HCEC 1CT (cell line): Measurements from ENCODE around the gene SLC17A8.
A peak's percentile ranks its signal among the peaks of the same experiment; 100 is the strongest.
"Not testable (repeated sequence)": the region's sequence is repeated elsewhere in the genome, so short reads cannot be mapped to it uniquely, and the experiment has no call there.

ENCODE experiments used
- DNase-seq: peaks from one replicate; pipeline ENCODE4 v3.0.0-alpha.2; 2017

The SLC17A8 gene

DNA sequence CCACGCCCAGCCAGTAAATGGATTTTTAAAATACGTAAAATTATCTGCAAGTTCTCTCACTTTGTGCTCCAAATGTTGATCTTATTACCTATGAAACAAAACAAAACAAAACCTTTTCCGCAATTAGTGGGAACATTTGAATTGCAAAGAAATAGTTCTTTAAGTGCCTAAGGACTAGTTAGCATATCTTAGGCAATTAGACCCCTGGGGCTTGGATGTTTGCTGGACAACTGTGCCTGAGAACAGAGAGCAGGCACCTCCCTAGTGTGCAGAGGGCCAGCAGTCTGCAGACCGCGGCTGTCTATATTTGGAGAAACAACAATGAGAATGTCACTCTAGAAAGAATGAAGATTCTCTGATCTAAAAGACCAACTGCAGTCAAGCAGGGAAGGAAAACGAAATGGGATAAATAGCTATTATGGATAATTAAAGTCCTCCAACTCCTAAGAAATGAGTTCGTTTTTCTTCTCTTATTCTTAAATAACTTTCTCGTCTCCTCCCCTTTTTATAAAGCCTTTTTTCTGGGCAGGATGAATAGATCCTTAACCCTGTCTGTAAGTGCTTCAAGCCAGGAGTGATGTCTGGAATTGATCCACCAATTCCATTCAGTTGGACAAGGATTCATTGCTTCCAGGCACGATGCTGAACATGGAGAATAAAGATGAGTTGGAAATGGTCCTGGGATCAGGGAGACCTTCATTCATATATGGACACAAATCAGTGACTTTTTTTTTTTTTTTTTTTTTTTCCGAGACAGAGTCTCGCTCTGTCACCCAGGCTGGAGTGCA, 16.2 kb downstream of the SLC17A8 start:
- no peak for DNase-seq

DNA sequence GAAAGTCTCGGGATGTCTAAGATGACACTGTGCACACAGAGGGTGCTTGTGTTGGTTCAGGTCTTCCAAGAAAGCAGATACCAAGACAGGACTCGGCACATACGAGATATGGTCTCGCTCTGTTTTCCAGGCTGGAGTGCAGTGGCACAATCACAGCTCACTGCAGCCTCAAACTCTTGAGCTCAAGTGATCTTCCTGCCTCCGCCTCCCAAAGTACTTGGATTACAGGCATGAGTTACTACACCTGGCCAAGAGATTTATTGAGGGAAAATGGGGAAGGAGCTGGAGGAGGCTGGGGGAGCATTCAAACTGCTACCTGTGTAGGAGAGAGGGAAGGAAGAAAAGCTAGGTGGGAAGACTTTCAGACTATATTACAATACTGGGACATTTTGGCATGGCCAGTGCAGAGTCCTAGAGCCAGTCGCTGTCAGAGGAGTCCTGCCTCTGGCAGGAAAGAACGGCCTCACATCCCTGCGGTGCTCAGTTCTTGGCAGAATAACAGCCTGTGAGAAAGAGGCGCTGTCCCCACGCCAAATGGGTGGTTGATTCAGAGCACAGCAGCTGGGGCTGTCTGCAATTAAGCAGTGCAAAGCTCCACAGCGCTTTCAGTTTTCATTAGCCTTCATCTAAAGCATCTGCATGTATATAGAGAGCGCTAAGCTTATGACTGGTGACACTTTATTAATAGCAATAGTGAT, 18.3 kb downstream of the SLC17A8 start:
- DNase-seq: peak; percentile 39

DNA sequence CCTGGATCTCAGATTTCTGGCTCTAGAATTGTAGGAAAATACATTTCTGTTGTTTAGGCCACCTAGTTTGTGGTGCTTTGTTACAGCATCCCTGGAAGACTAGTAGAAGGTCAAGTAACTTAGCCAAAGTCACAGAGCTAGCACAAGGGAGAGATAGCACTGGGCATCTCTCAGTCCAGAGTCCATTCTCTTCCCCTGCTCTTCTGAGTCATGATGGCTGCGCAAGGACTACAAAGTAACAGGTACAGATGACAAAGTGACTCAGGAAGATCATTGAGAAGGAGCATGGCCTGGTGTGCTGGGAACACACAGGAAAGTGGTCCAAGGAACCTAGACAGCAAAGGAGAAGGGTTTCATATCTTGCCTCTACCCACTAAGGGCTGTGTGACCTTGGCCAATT, 19.3 kb downstream of the SLC17A8 start:
- no peak for DNase-seq

DNA sequence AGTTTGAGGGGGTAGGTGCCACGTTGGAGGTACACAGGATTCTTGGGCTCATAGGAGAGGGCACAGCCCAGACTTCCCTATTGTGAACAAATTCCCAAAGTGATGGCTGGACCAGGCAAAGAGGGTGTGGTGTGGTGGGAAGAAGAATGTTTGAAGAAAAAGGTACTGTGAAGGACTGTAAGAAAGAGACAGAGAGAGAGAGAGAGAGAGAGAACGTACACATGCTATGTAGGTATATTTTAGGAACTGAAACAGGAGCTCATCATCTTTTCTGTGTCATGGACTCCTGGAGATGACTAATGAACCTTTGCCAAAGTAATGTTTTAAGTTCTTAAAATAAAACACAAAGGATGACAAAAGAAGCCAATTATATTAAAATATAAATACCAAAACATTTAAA, 24.5 kb downstream of the SLC17A8 start:
- DNase-seq: no peak

DNA sequence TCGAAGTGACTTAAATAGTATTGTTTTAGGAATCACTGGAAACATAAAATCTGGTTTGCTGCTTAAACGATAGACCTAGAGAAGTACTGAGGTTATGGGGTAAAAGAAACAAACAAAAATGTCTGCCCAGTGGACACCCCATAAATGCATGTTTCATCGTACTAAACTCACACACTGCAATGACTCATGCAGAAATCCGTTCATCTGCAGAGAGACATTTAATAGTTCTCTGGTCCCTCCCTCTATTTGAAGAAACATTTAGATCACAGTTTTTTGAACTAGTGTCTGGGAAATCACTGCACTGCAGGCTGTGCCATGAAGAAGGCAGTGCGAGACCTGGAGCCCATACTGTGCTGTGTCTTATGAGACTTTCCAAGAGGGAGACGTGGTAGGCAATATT, 25.5 kb downstream of the SLC17A8 start:
- peak; percentile 15 for DNase-seq

DNA sequence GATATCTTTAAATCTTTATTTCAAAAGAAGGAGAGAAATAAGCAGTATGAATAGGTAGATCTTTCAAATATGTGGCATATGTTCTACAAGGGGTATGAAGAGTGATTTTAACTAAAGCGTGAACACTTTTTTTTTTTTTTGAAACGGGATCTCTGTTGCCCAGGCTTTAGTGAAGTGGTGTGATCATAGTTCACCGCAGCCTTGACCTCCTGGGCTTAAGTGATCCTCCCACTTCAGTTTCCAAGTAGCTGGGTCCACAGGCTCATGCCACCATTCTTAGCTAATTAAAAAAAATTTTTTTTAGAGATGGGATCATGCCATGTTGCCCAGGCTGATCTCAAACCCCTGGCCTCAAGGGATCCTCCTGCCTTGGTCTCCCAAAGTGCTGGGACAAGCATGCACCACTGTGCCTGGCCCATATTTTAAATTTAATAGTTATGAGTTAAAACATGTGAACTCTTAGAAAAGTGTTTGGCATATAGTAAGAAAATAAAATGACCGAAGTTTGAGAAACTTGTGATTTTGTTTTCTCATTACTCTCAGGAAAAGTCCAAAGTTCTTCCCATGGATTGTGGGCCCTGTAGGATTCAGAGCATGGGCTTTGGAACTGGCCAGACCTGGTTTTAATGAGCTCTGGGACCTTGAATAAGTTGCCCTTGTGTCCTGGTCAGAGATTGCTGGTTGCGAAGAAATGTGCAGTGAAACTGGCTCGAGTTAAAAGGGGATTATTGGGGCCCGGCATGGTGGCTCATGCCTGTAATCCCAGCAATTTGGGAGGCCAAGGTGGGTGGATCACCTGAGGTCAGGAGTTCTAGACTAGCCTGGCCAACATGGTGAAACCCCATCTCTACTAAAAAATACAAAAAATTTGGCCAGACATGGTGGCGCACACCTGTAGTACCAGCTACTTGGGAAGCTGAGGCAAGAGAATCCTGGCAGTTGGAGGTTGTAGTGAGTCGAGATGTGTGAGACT, 27.0 kb downstream of the SLC17A8 start:
- no peak for DNase-seq

DNA sequence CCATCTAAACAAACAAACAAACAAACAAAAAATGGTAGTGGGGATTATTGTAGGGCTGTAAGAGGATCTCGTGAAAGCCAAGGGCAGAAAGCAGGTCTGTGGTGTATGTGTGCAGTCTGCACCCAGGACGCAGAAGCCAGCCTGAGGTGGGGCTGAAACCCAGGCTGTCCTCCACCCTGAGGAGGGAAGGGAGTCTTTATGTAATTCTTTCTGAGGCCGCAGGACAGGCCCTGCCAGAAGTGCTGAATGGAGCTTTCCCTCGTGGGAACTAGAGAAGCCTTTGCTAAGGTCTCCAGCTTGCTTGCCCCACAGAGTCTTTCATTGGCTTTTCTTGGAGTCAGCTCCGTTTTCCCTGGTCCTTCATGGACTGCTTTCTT, 27.7 kb downstream of the SLC17A8 start:
- DNase-seq: no peak

DNA sequence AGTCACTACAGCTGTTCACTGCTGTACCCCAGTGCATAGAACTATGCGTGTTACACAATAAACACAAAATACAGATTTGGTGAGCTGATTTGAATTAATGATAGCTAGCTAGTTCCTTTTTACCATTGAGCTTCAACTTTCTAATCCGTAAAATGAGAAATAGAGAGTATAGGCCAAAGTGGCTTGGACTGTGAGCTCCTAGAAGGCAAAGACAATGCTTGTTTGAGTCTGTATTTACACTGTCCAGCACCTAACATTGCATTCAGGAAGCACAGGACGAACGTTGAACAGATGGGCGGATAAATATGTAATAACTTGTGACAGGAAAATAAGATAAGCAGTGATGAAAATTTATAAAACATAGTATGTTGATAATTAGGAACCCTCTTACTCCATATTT, 31.5 kb downstream of the SLC17A8 start:
- no peak for DNase-seq

DNA sequence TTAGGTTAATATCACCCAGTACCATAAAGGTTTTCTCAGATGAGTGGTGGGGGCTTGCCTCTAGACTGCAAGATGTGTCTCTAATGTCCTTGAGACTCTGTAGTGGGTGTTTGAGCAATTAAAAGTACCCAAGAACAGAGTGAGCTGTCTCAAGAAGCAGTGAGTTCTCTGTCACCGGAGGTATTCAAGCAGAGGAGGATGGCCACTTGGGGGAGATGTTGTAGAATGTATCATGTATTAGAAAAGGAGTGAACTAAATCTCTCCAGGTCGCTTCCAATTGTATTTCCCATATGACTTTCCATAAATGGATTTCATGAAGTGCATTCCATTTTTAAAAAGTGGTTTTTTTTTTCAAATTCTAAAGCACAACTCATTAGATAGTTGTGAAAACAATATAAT, 35.0 kb downstream of the SLC17A8 start:
- DNase-seq: peak; percentile 30

DNA sequence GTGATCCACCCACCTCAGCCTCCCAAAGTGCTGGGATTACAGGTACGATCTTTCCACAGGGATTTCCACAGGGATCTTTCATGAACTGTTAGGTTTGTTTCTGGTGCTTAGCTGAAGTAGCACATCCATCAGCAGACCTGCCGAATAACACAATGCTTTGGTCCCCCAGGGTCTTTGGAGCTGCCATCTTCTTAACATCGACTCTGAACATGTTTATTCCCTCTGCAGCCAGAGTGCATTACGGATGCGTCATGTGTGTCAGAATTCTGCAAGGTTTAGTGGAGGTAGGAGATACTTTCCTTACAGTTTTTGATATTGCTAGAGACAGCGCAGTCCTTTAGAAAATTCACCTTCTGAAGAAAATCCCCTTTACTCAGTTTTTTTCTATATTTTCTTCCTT, 36.3 kb downstream of the SLC17A8 start:
- no peak for DNase-seq

DNA sequence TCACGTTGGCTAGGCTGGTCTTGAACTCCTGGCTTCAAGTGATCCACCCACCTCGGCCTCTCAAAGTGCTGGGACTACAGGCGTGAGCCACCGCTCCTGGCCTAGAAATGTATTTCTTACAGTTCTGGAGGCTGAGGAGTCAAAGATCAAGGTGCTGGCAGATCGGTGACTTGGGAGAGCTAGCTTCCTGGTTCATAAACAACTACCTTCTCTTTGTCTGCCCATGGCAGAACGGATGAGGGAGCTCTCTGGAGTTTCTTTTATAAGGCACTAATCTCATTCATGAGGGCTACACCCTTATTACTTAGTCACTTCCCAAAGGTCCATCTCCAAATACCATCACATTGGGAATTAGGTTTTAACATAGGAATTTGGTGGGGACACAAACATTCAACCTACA, 38.9 kb downstream of the SLC17A8 start:
- DNase-seq: no peak

DNA sequence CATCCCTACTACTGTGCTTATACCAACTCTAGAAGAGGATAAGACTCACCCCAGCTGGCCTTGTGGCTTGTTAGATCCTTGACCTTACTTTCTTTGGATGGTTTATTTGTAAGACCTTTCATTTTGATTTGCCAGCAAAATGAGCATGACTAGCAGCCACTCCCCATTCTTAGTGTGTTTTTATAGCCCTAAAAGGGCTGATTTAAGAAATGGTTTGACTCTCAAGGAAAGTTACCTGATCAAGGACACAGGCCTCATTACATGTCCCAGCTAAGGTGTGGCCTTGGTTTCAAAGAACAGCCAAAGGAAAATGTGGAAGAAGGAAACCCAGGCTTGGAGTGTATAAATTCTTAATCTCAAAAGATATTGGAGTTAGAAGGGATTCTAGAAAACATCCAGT, 41.4 kb downstream of the SLC17A8 start:
- DNase-seq: no peak

DNA sequence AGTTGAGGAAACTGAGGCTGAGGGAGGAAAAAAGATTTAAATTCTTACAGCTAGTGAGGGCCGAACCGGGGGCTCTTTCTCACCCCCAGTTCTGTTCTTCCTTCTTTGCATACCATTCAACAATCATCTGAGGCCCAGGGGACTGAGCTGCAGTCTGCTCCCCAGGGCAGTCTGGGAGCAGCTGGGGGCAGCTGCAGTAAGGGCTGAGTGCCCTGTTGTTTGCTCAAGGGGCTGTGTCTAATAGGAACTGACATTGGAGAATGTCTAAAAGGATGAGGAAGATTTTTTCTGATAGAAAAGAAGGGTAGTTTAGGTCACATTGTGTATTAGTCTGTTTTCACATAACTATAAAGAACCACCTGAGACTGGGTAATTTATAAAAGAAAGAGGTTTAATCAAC, 42.2 kb downstream of the SLC17A8 start:
- DNase-seq: no peak

DNA sequence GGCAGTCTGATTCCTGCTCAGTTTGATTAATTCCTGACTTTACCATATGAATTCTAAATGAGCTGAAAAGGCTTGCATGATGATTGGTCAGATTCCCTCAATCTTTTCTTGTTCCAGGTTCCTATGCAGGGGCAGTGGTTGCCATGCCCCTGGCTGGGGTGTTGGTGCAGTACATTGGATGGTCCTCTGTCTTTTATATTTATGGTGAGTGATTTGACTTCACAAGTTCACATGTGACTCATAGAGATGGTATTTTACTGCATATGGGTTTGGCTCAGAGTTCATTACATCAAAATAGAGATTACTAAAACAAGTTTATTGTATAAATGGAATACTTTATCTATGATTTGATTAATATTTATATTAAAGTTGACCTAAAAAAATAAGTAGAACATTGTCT, 44.8 kb downstream of the SLC17A8 start:
- DNase-seq: peak; percentile 72

DNA sequence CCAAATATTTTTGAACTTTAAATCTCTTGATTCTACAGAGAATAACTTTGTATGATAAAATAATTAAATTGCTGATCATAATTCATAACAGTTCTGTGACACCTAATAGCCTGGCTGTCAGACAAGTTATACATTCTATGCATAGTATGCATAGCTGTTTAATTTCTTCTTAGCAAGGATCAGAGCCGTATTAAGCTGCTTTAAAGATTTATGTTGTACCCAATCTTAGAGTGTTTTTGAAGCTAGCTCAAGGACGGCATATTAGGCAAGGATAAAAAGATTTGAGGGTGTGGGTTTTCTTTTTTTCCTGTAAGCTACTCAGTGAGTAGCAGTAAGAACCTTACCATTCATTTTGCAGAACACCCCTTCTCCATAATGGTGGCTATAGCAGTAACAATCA, 45.9 kb downstream of the SLC17A8 start:
- DNase-seq: no peak

DNA sequence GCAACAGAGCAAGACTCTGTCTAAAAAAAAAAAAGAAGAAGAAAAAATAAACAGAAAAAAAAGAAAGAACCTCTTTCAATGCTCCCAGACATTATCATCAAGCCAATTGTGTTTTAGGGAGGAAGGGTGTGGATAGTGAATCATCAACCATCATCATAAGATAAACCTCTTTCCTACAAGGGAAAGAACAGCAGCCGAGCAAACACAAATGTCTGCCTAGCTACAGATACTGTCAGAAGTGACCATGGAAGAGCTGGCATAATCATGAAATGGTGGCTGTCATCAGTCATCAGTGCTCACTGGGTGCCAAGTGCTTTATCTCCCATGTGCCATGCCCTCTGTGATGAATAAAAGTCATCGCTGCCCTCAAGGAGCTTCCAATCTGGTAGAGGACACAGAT, 46.6 kb downstream of the SLC17A8 start:
- DNase-seq: peak; percentile 37

DNA sequence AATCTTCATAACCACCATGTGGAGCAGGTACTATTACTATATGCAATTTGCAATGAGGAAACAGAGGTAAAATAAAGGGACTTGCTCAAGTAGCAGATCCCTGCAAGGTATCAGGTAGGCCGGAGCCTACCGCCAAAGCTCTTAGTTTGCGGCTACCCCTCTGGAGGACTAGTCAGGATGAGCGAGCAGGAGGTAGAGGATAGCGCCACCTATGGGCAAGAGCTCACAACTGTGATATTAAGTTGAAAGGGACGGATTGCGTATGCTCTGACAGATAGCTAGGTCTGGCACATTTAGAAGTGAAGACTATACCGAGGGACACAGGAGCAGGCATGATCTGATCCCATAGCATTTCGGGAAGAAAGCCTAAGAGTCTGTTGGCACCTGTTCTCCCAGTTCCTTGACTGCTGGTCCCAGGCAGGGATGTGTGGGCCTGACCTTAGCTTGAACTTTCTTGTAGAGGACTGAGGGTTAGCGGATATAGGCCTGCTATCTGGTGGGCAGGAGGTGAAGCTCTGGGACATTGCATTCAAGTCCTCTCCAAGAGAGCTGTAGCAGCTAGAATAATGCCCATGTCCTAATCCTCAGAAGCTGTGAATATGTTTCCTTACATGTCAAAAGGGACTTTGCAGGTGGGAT, 48.0 kb downstream of the SLC17A8 start:
- peak; percentile 30 for DNase-seq

DNA sequence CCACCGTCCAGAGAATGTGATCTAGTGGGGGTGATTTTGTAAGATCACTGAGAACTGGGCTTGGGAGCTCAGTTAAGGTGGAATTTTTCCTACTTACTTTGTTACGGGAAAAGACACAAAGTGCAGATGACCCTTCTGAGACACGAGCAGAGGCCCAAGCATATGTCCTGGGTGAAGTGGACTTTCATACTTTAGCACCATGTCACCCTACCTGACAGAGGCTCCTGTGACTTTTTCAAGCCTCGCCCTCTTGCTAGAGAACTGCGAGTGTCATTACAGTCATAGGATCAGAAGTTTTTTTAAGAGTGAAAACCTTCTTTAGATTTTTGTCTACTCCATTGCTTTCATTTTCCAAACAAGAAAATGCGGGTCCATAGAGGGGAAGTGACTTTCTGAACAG, 56.1 kb downstream of the SLC17A8 start:
- DNase-seq: no peak

DNA sequence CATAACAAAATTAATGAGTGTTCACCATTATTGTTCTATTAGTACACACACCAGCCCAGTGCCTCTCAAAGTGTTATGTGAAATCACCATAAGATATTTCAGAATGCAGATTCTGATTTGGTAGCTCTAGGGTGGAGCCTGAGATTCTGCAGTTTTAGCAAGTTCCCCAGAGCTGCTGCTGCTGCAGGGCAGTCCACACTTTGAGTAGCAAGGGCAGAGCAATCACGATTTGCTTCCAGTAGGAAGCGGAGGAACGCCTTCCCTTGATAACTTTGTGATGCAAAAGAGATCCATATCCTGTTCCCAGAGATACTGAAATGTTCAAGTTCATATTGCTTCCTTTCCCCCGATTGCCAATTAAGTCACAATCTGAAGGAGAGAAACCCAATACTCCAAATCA, 57.9 kb downstream of the SLC17A8 start:
- no peak for DNase-seq

DNA sequence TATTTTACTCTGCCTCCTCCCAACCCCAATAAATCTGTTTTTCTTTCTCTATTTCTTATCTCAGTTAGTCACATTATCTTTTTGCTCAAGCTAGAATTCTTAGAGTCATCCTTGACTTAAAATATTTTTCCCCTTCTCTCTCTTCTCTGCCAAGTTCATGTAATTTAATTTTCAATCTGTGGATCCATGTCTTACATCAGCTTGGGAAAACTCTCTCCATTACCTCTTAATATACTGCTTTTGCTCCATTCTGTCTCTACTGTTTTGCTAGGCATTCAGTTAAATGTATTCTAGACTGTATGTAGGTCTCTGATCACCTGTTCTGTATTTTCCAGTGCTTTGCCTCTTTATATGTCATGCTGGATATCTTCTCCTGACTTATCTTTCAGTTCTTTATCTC, 65.8 kb downstream of the SLC17A8 start:
- no peak for DNase-seq

DNA sequence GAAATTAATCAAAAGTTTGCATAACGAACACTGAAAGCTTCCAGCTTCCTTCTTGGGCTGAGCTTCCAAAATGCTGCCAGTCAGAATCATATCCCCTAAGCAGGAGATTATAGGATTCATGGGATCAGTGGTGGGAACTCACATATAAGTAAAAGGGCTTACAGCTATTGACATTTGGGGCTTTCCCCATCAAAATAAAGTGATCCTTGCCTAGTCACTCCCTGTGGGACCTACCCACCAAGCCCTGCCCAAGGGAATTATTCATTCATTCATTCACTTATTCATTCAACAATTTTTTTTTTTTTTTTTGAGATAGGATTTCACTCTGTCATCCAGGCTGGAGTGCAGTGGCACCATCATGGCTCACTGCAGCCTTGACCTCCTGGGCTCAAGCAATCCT, 69.3 kb downstream of the SLC17A8 start:
- DNase-seq: no peak

DNA sequence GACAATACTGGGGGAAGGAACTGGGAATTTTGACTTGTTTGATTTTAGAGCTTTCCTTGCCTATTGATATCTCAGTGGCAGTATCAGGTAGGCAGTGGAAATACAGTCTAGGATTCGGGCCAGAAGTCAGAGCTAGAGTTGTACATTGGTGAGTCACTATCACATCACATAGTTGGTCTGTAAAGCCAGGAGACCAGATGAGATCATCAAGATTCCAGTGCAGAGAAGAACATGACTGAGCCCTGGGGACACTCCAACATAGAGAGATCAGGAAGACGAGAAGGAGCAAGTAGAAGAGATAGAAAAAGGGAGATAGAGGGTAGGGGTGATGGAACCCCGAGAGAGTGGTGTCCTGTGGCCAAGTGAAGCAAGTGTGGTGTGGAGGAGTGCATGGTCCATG, 70.2 kb downstream of the SLC17A8 start:
- DNase-seq: peak; percentile 87

DNA sequence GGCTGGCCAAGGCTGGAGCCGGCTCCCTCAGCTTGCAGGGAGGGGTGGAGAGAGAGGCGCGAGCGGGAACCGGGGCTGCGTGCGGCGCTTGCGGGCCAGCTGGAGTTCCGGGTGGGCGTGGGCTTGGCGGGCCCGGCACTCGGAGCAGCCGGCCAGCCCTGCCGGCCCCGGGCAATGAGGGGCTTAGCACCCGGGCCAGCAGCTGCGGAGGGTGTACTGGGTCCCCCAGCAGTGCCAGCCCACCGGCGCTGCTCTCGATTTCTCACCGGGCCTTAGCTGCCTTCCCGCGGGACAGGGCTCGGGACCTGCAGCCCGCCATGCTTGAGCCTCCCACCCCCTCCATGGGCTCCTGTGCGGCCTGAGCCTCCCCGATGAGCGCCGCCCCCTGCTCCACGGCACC, 73.4 kb downstream of the SLC17A8 start:
- not testable (repeated sequence) for DNase-seq
